OCI-LY7 (cell line): ENCODE measurements around the gene AGT. TPM values are rescaled to one million over a fixed set of nuclear protein-coding genes. Genes with fewer than 3 reads are reported as not detected.

ENCODE experiments used
- BruUV-seq: library from RNA; stranded (reverse); fragments of 400-500 nt; replicated peaks from 2 replicates; lab custom pipeline; 2021; lab: Mats Ljungman, UMichigan
- CTCF ChIA-PET: fragments of 300-600 bp; sonication (Branson Sonifier 250); formaldehyde crosslinking; loops from one replicate; lab custom pipeline; 2022; ENCODE audit warnings: antibody characterized with exemption; ENCODE audit not compliant: unreplicated experiment; lab: Charles Lee
- POLR2A ChIA-PET: fragments of 300-600 bp; sonication (Branson Sonifier 250); formaldehyde crosslinking; loops from one replicate; lab custom pipeline; 2022; ENCODE audit warnings: antibody characterized with exemption; lab: Charles Lee
- DNase-seq: peaks from one replicate; pipeline ENCODE4 v3.0.0-alpha.2; 2015; ENCODE audit warnings: low spot score
- H2AFZ ChIP-seq: fragments of 200-600 bp; sonication (generic), shearing (Covaris generic); 2 replicates; pipeline ENCODE4 v1.6.1; 2014; ENCODE audit warnings: mild to moderate bottlenecking, antibody characterized with exemption, low read length, moderate library complexity
- H3K27ac ChIP-seq: fragments of 200-600 bp; sonication (generic); 2 replicates; pipeline ENCODE4 v1.5.1; 2014; ENCODE audit warnings: mixed run types, low read depth, mild to moderate bottlenecking, moderate library complexity, low read length, inconsistent platforms; ENCODE audit not compliant: poor library complexity, severe bottlenecking
- H3K36me3 ChIP-seq: fragments of 200-600 bp; sonication (generic); 2 replicates; pipeline ENCODE4 v1.6.1; 2014; ENCODE audit warnings: mild to moderate bottlenecking, antibody characterized with exemption, low read length, moderate library complexity, mixed read lengths; ENCODE audit not compliant: insufficient read depth
- H3K4me1 ChIP-seq: fragments of 200-600 bp; sonication (generic); 2 replicates; pipeline ENCODE4 v1.5.1; 2014; ENCODE audit warnings: mild to moderate bottlenecking, low read length; ENCODE audit not compliant: insufficient read depth, poor library complexity, severe bottlenecking
- H3K4me2 ChIP-seq: fragments of 200-600 bp; sonication (generic); 2 replicates; pipeline ENCODE4 v1.6.1; 2014; ENCODE audit warnings: mild to moderate bottlenecking, low read length
- H3K4me3 ChIP-seq: fragments of 200-600 bp; sonication (generic); 2 replicates; pipeline ENCODE4 v1.5.1; 2014; ENCODE audit warnings: mild to moderate bottlenecking, low read depth, low read length; ENCODE audit not compliant: poor library complexity, severe bottlenecking
- H3K79me2 ChIP-seq: fragments of 200-600 bp; sonication (generic); 2 replicates; pipeline ENCODE4 v1.6.1; 2016; ENCODE audit warnings: low read depth, mild to moderate bottlenecking, low read length, moderate library complexity, mixed read lengths; ENCODE audit not compliant: insufficient read depth
- H3K9me2 ChIP-seq: fragments of 200-600 bp; sonication (generic); 2 replicates; pipeline ENCODE4 v1.6.1; 2016; ENCODE audit warnings: mild to moderate bottlenecking, low read length, mixed read lengths; ENCODE audit not compliant: insufficient read depth
- H3K9me3 ChIP-seq: fragments of 200-600 bp; sonication (generic); 2 replicates; pipeline ENCODE4 v1.6.1; 2014; ENCODE audit warnings: mild to moderate bottlenecking, mixed run types, low read length, mixed read lengths
- H4K20me1 ChIP-seq: fragments of 200-600 bp; sonication (generic); 2 replicates; pipeline ENCODE4 v1.6.1; 2014; ENCODE audit warnings: mild to moderate bottlenecking, antibody characterized with exemption, low read length, moderate library complexity, mixed read lengths; ENCODE audit not compliant: insufficient read depth
- EZH2phosphoT487 ChIP-seq: fragments of 200-600 bp; sonication (generic); IDR thresholded peaks from 2 replicates; pipeline ENCODE4 v1.6.1; 2018; ENCODE audit warnings: low read depth, borderline replicate concordance, mild to moderate bottlenecking, mixed run types, antibody characterized with exemption, low read length, moderate library complexity, mixed read lengths
- intact Hi-C: fragments of 100-400 bp; cut with micrococcal nuclease; formaldehyde crosslinking; loops from one replicate; pipeline ENCODE4 v1.10.0; 2022; ENCODE audit not compliant: unreplicated experiment
- total RNA-seq, 2 experiments: library from RNA; depleted of rRNA in 1 of 2; stranded (reverse); fragments of >200 nt in 1 of 2; shearing (Covaris generic) in 1 of 2; gene quantifications; 2 replicates each; pipeline ENCODE4 v1.2.3, GENCODE V29; 2014 to 2022
- TF ChIP-seq, protein P1 (sequence below): fragments of 200-600 bp; sonication (generic); conservative IDR thresholded peaks from 2 replicates; pipeline ENCODE4 v1.5.1; 2014; ENCODE audit warnings: mild to moderate bottlenecking, antibody characterized with exemption, low read length, moderate library complexity, mixed read lengths

The AGT gene
- total RNA-seq, 2 experiments from 2014 or later, result not detected

DNA sequence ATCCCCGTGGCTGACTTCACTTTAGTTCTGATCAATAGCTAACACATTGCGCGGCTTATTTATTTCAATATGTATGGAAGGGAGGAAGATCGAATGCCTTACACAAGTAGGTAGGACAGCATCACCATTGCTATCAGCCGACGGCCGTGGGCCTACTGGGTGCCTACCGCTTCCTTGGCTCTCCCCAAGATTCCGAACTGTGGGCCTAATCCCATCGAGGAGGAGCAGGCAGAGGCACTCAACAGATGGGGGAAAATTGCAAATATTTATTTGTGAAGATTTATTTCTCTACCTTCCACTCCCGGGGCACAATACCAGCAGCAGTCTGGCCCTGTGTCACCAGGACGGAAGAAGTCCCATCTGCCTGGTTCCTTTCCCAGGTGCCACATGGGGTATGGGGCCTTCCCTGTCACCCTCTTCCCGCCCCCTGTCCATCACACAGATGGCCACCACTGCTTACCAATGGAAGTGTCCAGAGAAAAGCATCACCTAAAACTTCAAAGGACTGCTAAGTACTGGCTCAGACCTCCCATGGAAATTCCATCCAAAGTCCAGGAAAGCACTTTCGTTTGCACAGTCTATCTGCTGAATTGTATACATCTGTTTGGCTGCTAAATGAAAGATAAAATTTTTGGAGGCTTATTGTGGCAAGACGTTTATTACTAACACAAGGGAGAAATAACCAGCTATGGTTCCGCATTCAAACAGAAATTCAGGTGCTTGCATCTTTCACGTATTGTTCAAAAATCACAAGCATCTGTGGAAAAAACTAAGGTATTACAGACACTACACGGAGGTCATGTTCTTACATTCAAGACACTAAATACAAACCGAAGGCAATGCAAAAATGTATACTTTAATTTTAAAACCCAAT is 11.8 kb downstream of the AGT start:
- TF ChIP-seq, protein P1, sequence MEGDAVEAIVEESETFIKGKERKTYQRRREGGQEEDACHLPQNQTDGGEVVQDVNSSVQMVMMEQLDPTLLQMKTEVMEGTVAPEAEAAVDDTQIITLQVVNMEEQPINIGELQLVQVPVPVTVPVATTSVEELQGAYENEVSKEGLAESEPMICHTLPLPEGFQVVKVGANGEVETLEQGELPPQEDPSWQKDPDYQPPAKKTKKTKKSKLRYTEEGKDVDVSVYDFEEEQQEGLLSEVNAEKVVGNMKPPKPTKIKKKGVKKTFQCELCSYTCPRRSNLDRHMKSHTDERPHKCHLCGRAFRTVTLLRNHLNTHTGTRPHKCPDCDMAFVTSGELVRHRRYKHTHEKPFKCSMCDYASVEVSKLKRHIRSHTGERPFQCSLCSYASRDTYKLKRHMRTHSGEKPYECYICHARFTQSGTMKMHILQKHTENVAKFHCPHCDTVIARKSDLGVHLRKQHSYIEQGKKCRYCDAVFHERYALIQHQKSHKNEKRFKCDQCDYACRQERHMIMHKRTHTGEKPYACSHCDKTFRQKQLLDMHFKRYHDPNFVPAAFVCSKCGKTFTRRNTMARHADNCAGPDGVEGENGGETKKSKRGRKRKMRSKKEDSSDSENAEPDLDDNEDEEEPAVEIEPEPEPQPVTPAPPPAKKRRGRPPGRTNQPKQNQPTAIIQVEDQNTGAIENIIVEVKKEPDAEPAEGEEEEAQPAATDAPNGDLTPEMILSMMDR, result no peak
- no peak for TF ChIP-seq EZH2phosphoT487

DNA sequence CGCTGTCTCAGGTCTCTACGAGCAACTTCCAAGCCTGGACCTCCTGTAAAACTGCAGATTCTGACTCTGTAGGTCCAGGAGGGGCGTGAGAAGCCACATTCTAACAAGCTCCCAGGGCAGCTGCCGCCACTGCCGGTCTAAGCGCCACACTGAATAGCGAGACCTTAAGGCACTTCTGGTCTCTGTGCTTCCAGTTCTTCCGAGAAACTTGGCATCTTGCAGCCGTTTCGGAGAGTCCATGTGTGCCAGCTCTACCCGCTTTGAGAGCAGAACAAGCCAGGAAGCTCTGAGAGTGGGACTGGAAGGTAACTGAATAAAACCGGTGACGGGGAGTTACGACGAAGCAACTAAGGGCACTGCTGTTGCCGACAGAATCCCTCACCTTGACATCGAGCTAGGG is 12.5 kb downstream of the AGT start:
- Histone ChIP-seq H3K9me3 (no peaks in the 10 kb centered on the region), H2AFZ (no peak overlapping the region), H3K27ac (no peak overlapping the region), H3K4me3 (no peak overlapping the region), H3K4me1 (no peaks in the 10 kb centered on the region), H3K36me3 (no peaks in the 10 kb centered on the region), H3K4me2 (no peak overlapping the region), H3K9me2 (no peaks in the 10 kb centered on the region), H4K20me1 (no peaks in the 10 kb centered on the region), H3K79me2 (no peaks in the 10 kb centered on the region)
- CTCF ChIA-PET, result no interaction called here
- TF ChIP-seq, protein P1, result no peak
- no peak for TF ChIP-seq EZH2phosphoT487
- no TSS peak for BruUV-seq
- DNase-seq, result no peak
- POLR2A ChIA-PET, result no interaction called here
- intact Hi-C loops, result no loop called here

More for the DNA sequence above, 11.8 kb downstream of the AGT start:
- CTCF ChIA-PET, result no interaction called here
- POLR2A ChIA-PET, result interaction anchor here (0.9 kb wide), 1 partner anchor 22 kb away, joined by 3 read pairs; no protein-coding TSS in a partner anchor
- H3K4me2 ChIP-seq, result no peak overlapping the region
- H3K4me3 ChIP-seq, result no peak overlapping the region
- no peaks in the 10 kb centered on the region for H3K9me3 ChIP-seq
- H3K27ac ChIP-seq, result no peak overlapping the region
- no peak overlapping the region for H2AFZ ChIP-seq
- no peaks in the 10 kb centered on the region for H3K9me2 ChIP-seq
- no peaks in the 10 kb centered on the region for H3K4me1 ChIP-seq
- no peaks in the 10 kb centered on the region for H4K20me1 ChIP-seq
- intact Hi-C loops, result no loop called here
- no peaks in the 10 kb centered on the region for H3K79me2 ChIP-seq
- BruUV-seq, result no TSS peak
- no peak for DNase-seq
- no peaks in the 10 kb centered on the region for H3K36me3 ChIP-seq

DNA sequence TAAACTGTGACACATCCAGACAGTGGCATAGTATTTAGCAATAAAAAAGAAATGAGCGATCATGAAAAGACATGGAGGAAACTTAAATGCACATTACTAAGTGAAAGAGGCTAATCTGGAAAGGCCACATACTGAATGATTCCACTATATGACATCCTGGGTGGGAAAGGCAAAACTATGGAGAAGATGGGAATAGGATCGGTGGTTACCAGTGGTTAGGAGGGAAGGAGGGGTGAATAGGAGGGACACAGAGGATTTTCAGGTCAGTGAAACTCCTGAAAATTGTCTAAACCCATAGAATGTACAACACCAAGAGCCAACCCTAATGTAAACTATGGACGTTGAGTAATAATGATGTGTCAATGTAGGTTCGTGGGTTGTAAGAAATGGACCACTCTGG is 13.8 kb downstream of the AGT start:
- Histone ChIP-seq H3K4me3 (no peak overlapping the region), H3K9me2 (no peaks in the 10 kb centered on the region), H3K79me2 (no peaks in the 10 kb centered on the region), H3K9me3 (no peaks in the 10 kb centered on the region), H3K4me2 (no peak overlapping the region), H3K36me3 (no peaks in the 10 kb centered on the region), H4K20me1 (no peaks in the 10 kb centered on the region), H3K4me1 (no peaks in the 10 kb centered on the region), H2AFZ (no peak overlapping the region), H3K27ac (no peak overlapping the region)
- intact Hi-C loops, result no loop called here
- CTCF ChIA-PET, result no interaction called here
- TF ChIP-seq, protein P1, result no peak
- no peak for TF ChIP-seq EZH2phosphoT487
- DNase-seq, result no peak
- POLR2A ChIA-PET, result no interaction called here
- no TSS peak for BruUV-seq
